Measurements from ENCODE around the gene ARRDC2.
A peak's percentile ranks its signal among the peaks of the same experiment; 100 is the strongest.

GRCh38 chr19:18007917-18008673 is at the start of gene ARRDC2:
- TF ChIP-seq, protein P1, sequence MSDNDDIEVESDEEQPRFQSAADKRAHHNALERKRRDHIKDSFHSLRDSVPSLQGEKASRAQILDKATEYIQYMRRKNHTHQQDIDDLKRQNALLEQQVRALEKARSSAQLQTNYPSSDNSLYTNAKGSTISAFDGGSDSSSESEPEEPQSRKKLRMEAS (IDR thresholded peaks at IDR 0.05) = no peak
- TF ChIP-seq, protein P2, sequence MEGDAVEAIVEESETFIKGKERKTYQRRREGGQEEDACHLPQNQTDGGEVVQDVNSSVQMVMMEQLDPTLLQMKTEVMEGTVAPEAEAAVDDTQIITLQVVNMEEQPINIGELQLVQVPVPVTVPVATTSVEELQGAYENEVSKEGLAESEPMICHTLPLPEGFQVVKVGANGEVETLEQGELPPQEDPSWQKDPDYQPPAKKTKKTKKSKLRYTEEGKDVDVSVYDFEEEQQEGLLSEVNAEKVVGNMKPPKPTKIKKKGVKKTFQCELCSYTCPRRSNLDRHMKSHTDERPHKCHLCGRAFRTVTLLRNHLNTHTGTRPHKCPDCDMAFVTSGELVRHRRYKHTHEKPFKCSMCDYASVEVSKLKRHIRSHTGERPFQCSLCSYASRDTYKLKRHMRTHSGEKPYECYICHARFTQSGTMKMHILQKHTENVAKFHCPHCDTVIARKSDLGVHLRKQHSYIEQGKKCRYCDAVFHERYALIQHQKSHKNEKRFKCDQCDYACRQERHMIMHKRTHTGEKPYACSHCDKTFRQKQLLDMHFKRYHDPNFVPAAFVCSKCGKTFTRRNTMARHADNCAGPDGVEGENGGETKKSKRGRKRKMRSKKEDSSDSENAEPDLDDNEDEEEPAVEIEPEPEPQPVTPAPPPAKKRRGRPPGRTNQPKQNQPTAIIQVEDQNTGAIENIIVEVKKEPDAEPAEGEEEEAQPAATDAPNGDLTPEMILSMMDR (IDR thresholded peaks at IDR 0.05; ENCODE audit: low read depth, low read length, missing input control) = no peak
- no peak for TF ChIP-seq HNF4G (IDR thresholded peaks at IDR 0.05)
- peak; percentile 66 for TF ChIP-seq TAF1 (conservative IDR thresholded peaks at IDR 0.05)
